IMR-90 (cell line): Measurements from ENCODE around the gene GRAMD2B. TPM values are rescaled to one million over a fixed set of nuclear protein-coding genes. Genes with fewer than 3 reads are reported as not detected.

Source experiments
- ATAC-seq: fragments of 200-7000 bp; cut with Tn5 transposase; 2 replicates; pipeline ENCODE4 v1.9.1; 2020; ENCODE audit warnings: low read depth, mild to moderate bottlenecking, moderate library complexity
- BruUV-seq: library from RNA; stranded (reverse); fragments of 400-500 nt; replicated peaks from 2 replicates; lab custom pipeline; 2021; lab: Mats Ljungman, UMichigan
- CTCF ChIA-PET: fragments of 300-600 bp; formaldehyde crosslinking; extraction: SDS; loops from one replicate; lab custom pipeline; 2021; ENCODE audit warnings: antibody characterized with exemption; lab: Yijun Ruan, JAX
- POLR2A ChIA-PET: fragments of 300-600 bp; sonication (Branson Sonifier 250); formaldehyde crosslinking; loops from one replicate; lab custom pipeline; 2022; ENCODE audit warnings: antibody characterized with exemption; ENCODE audit not compliant: unreplicated experiment; lab: Charles Lee
- DNase-seq: peaks from one replicate; pipeline ENCODE4 v3.0.0; 2013
- H2AFZ ChIP-seq: replicated peaks from 2 replicates; pipeline ENCODE3; 2013; ENCODE audit warnings: low read length, mild to moderate bottlenecking; ENCODE audit not compliant: poor library complexity
- H2AK5ac ChIP-seq: 2 replicates; pipeline ENCODE4 v1.6.1; 2013; ENCODE audit warnings: low read depth, low read length, inconsistent platforms
- H2AK9ac ChIP-seq: replicated peaks from 2 replicates; pipeline ENCODE3; 2013; ENCODE audit warnings: mild to moderate bottlenecking, low read depth, low read length, moderate library complexity; ENCODE audit not compliant: poor library complexity
- H2BK120ac ChIP-seq: 2 replicates; pipeline ENCODE4 v1.6.1; 2013; ENCODE audit warnings: low read depth, low read length, inconsistent platforms
- H2BK15ac ChIP-seq: 3 replicates; pipeline ENCODE4 v1.6.1; 2013; ENCODE audit warnings: low read depth, low read length, inconsistent platforms
- H2BK20ac ChIP-seq: 2 replicates; pipeline ENCODE4 v1.6.1; 2013; ENCODE audit warnings: low read depth, mild to moderate bottlenecking, inconsistent platforms, low read length, moderate library complexity
- H2BK5ac ChIP-seq: 2 replicates; pipeline ENCODE4 v1.6.1; 2013; ENCODE audit warnings: mild to moderate bottlenecking, low read depth, low read length, inconsistent platforms; ENCODE audit not compliant: poor library complexity, severe bottlenecking
- H3K14ac ChIP-seq: replicated peaks from 2 replicates; pipeline ENCODE4 v1.6.1; 2013; ENCODE audit warnings: low read depth, low read length, inconsistent platforms
- H3K18ac ChIP-seq: 2 replicates; pipeline ENCODE4 v1.6.1; 2013; ENCODE audit warnings: low read depth, low read length, control low read depth
- H3K23ac ChIP-seq: 2 replicates; pipeline ENCODE4 v1.6.1; 2013; ENCODE audit warnings: low read depth, low read length, inconsistent platforms
- H3K27ac ChIP-seq: 2 replicates; pipeline ENCODE4 v1.5.1; 2013; ENCODE audit warnings: mild to moderate bottlenecking, control low read depth, low read length; ENCODE audit not compliant: insufficient read depth
- H3K27me3 ChIP-seq: 2 replicates; pipeline ENCODE4 v1.6.1; 2013; ENCODE audit warnings: low read length; ENCODE audit not compliant: control insufficient read depth, insufficient read depth
- H3K36me3 ChIP-seq: 2 replicates; pipeline ENCODE4 v1.6.1; 2013; ENCODE audit warnings: low read length, mixed read lengths; ENCODE audit not compliant: control insufficient read depth, insufficient read depth
- H3K4ac ChIP-seq: 2 replicates; pipeline ENCODE4 v1.6.1; 2013; ENCODE audit warnings: low read depth, low read length, inconsistent platforms
- H3K4me1 ChIP-seq: 2 replicates; pipeline ENCODE4 v1.6.1; 2013; ENCODE audit warnings: low read length, mixed read lengths; ENCODE audit not compliant: control insufficient read depth, insufficient read depth
- H3K4me2 ChIP-seq: 2 replicates; pipeline ENCODE4 v1.6.1; 2013; ENCODE audit warnings: low read depth, mild to moderate bottlenecking, control low read depth, low read length, moderate library complexity
- H3K4me3 ChIP-seq: 2 replicates; pipeline ENCODE4 v1.5.1; 2013; ENCODE audit warnings: low read depth, mild to moderate bottlenecking, control low read depth, low read length, moderate library complexity; ENCODE audit not compliant: insufficient read depth
- H3K56ac ChIP-seq: 2 replicates; pipeline ENCODE4 v1.6.1; 2013; ENCODE audit warnings: low read length, inconsistent platforms; ENCODE audit not compliant: insufficient read depth; ENCODE audit errors: extremely low read depth
- H3K79me1 ChIP-seq, 2 experiments: 2 replicates each; pipeline ENCODE4 v1.6.1; 2013; ENCODE audit warnings: low read length in 2 of 2, inconsistent platforms in 1 of 2, low read depth in 1 of 2
- H3K9ac ChIP-seq: 2 replicates; pipeline ENCODE4 v1.6.1; 2013; ENCODE audit warnings: low read depth, low read length, control low read depth
- H3K9me1 ChIP-seq: 2 replicates; pipeline ENCODE4 v1.6.1; 2013; ENCODE audit warnings: low read length, inconsistent platforms; ENCODE audit not compliant: insufficient read depth
- H3K9me3 ChIP-seq: 2 replicates; pipeline ENCODE4 v1.6.1; 2013; ENCODE audit warnings: low read length; ENCODE audit not compliant: control insufficient read depth, insufficient read depth
- H4K20me1 ChIP-seq: 2 replicates; pipeline ENCODE4 v1.6.1; 2013; ENCODE audit warnings: low read length, inconsistent platforms; ENCODE audit not compliant: insufficient read depth
- H4K5ac ChIP-seq: 2 replicates; pipeline ENCODE4 v1.6.1; 2013; ENCODE audit warnings: mild to moderate bottlenecking, low read depth, low read length, control low read depth
- H4K8ac ChIP-seq, 2 experiments: 2 replicates each; pipeline ENCODE4 v1.6.1; 2013; ENCODE audit warnings: low read depth in 2 of 2, low read length in 2 of 2, control low read depth in 1 of 2, inconsistent platforms in 1 of 2
- H4K91ac ChIP-seq: 2 replicates; pipeline ENCODE4 v1.6.1; 2013; ENCODE audit warnings: low read depth, low read length, inconsistent platforms; ENCODE audit not compliant: insufficient read depth
- BHLHE40 ChIP-seq: fragments of 150-350 bp; IDR thresholded peaks from 2 replicates; pipeline ENCODE4 v1.6.1; 2016; ENCODE audit warnings: mild to moderate bottlenecking, low read depth, low read length
- CEBPB ChIP-seq: IDR thresholded peaks from 2 replicates; pipeline ENCODE4 v1.6.1; 2012; ENCODE audit warnings: low read depth, low read length, improper control_type of control experiment
- CHD1 ChIP-seq: IDR thresholded peaks from 2 replicates; pipeline ENCODE4 v1.6.1; 2012; ENCODE audit warnings: low read depth, low read length, improper control_type of control experiment
- CTCF ChIP-seq: conservative IDR thresholded peaks from 2 replicates; pipeline ENCODE4 v1.5.1; 2012; ENCODE audit warnings: mild to moderate bottlenecking, low read depth, low read length, improper control_type of control experiment
- ELK1 ChIP-seq: fragments of 150-350 bp; IDR thresholded peaks from 2 replicates; pipeline ENCODE4 v1.6.1; 2016; ENCODE audit warnings: low read depth, mild to moderate bottlenecking, low read length, moderate library complexity, borderline replicate concordance
- FOS ChIP-seq: fragments of 150-350 bp; IDR thresholded peaks from 2 replicates; pipeline ENCODE4 v1.6.1; 2016; ENCODE audit warnings: low read depth, low read length
- MAFK ChIP-seq: IDR thresholded peaks from 2 replicates; pipeline ENCODE4 v1.6.1; 2012; ENCODE audit warnings: low read depth, low read length, improper control_type of control experiment
- MAZ ChIP-seq: IDR thresholded peaks from 2 replicates; pipeline ENCODE4 v1.6.1; 2012; ENCODE audit warnings: low read depth, mild to moderate bottlenecking, low read length, improper control_type of control experiment, moderate library complexity, borderline replicate concordance
- MXI1 ChIP-seq: IDR thresholded peaks from 2 replicates; pipeline ENCODE4 v1.6.1; 2012; ENCODE audit warnings: low read depth, mild to moderate bottlenecking, low read length, moderate library complexity, borderline replicate concordance
- NFE2L2 ChIP-seq: fragments of 150-350 bp; IDR thresholded peaks from 2 replicates; pipeline ENCODE4 v1.6.1; 2016; ENCODE audit warnings: low read depth, mild to moderate bottlenecking, low read length
- POLR2A ChIP-seq: IDR thresholded peaks from 2 replicates; pipeline ENCODE4 v1.6.1; 2012; ENCODE audit warnings: mild to moderate bottlenecking, low read depth, low read length
- RCOR1 ChIP-seq: IDR thresholded peaks from 2 replicates; pipeline ENCODE4 v1.6.1; 2012; ENCODE audit warnings: mild to moderate bottlenecking, low read length, improper control_type of control experiment; ENCODE audit not compliant: insufficient replicate concordance
- RFX5 ChIP-seq: IDR thresholded peaks from 2 replicates; pipeline ENCODE4 v1.8.0; 2012; ENCODE audit warnings: low read depth, mild to moderate bottlenecking, low read length, moderate library complexity
- SMC3 ChIP-seq: fragments of 150-350 bp; IDR thresholded peaks from 2 replicates; pipeline ENCODE4 v1.6.1; 2016; ENCODE audit warnings: low read depth, mild to moderate bottlenecking, antibody characterized with exemption, low read length, moderate library complexity
- WGBS, 2 experiments: methylation state at CpG; one replicate each; pipeline versions ENCODE4 v1.1.5 to v1.1.7; 2013; ENCODE audit warnings: missing lambda C conversion rate in 2 of 2; ENCODE audit not compliant: insufficient read length in 1 of 2; ENCODE audit errors: extremely low coverage in 2 of 2; 5-methylcytosine and 5-hydroxymethylcytosine counted together
- dilution Hi-C: fragments of 300-500 bp; cut with HindIII; formaldehyde crosslinking; loops from one replicate; pipeline ENCODE4 v1.14.3; 2018; ENCODE audit warnings: low sequenced_read_pairs; ENCODE audit not compliant: unreplicated experiment
- in situ Hi-C: fragments of 300-500 bp; cut with MboI; formaldehyde crosslinking; loops from 3 replicates; pipeline ENCODE4 v1.14.3; 2019; ENCODE audit warnings: low sequenced_read_pairs, inconsistent platforms, mixed read lengths
- intact Hi-C: fragments of 100-400 bp; cut with micrococcal nuclease; formaldehyde crosslinking; loops from 2 replicates; pipeline ENCODE4 v1.10.0; 2022
- polyA plus RNA-seq, 3 experiments: library from polyadenylated mRNA; depleted of rRNA; stranded (reverse); fragments of >200 nt; gene quantifications; 2 replicates each; pipeline ENCODE4 v1.2.3, GENCODE V29; 2012; ENCODE audit warnings: low replicate concordance in 1 of 3
- total RNA-seq: library from RNA; depleted of rRNA; stranded (reverse); fragments of >200 nt; gene quantifications from 2 replicates; pipeline ENCODE4 v1.2.3, GENCODE V29; 2012
- TF ChIP-seq, protein P1 (sequence below): fragments of 150-350 bp; IDR thresholded peaks from 2 replicates; pipeline ENCODE4 v1.6.1; 2017; ENCODE audit warnings: mild to moderate bottlenecking, antibody characterized with exemption, low read length, low read depth

Gene GRAMD2B
- total and polyA plus RNA-seq, 2 of the 4 experiments (the other 2 are of a cell fraction), result 13.9 to 20.3 TPM

- Histone ChIP-seq H2BK5ac (no peak overlapping the region), H3K27ac (no peak overlapping the region), H3K4me1 (no peaks in the 10 kb centered on the region), H3K4ac (no peak overlapping the region), H3K27me3 (no peaks in the 10 kb centered on the region), H3K18ac (no peak overlapping the region), H3K9me3 (peaks cover 9% of the 10 kb centered on the region), H3K4me2 (no peak overlapping the region; the same call in 1 of the 2 replicates), H2BK20ac (no peak overlapping the region), H3K56ac (no peak overlapping the region), H2AK9ac (no peak overlapping the region), H3K9ac (no peak overlapping the region), H3K9me1 (no peaks in the 10 kb centered on the region), H4K5ac (no peak overlapping the region), H4K20me1 (no peaks in the 10 kb centered on the region), H2BK120ac (no peak overlapping the region; the same call in 1 of the 2 replicates), H3K36me3 (no peaks in the 10 kb centered on the region), H2AK5ac (no peak overlapping the region), H3K79me1 (no peaks in the 10 kb centered on the region), H4K8ac (no peak overlapping the region), H2AFZ (no peak overlapping the region), H3K14ac (no peak overlapping the region), H2BK15ac (no peak overlapping the region), H4K91ac (no peak overlapping the region), H3K23ac (no peak overlapping the region), H3K4me3 (no peak overlapping the region)
- in situ Hi-C loops (no loop called here), dilution Hi-C loops (no loop called here), intact Hi-C loops (no loop called here)
- BruUV-seq, result no TSS peak
- DNase-seq (no peak), ATAC-seq (peak; percentile 29)
- whole genome bisulfite sequencing, 2 experiments, result no CpG with 5 or more reads among the region's 2 CpGs
- CTCF ChIA-PET, result no interaction called here
- POLR2A ChIA-PET, result no interaction called here
- TF ChIP-seq MXI1, result no peak
- TF ChIP-seq POLR2A, result no peak
- no peak for TF ChIP-seq SMC3
- no peak for TF ChIP-seq FOS
- no peak for TF ChIP-seq MAFK
- no peak for TF ChIP-seq RCOR1
- TF ChIP-seq CHD1, result no peak
- TF ChIP-seq, protein P1, sequence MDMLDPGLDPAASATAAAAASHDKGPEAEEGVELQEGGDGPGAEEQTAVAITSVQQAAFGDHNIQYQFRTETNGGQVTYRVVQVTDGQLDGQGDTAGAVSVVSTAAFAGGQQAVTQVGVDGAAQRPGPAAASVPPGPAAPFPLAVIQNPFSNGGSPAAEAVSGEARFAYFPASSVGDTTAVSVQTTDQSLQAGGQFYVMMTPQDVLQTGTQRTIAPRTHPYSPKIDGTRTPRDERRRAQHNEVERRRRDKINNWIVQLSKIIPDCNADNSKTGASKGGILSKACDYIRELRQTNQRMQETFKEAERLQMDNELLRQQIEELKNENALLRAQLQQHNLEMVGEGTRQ, result no peak
- TF ChIP-seq BHLHE40, result no peak
- no peak for TF ChIP-seq CTCF
- TF ChIP-seq ELK1, result no peak
- no peak for TF ChIP-seq CEBPB
- TF ChIP-seq MAZ, result no peak
- TF ChIP-seq RFX5, result no peak
- TF ChIP-seq NFE2L2, result no peak
These were observed 20.3 kb upstream of the GRAMD2B start for GRCh38 chr5:126402621-126403555.
